ENCODE measurements around the gene PJA2.
"Not testable (repeated sequence)": the region's sequence is repeated elsewhere in the genome, so short reads cannot be mapped to it uniquely, and the experiment has no call there.

The PJA2 gene, protein sequence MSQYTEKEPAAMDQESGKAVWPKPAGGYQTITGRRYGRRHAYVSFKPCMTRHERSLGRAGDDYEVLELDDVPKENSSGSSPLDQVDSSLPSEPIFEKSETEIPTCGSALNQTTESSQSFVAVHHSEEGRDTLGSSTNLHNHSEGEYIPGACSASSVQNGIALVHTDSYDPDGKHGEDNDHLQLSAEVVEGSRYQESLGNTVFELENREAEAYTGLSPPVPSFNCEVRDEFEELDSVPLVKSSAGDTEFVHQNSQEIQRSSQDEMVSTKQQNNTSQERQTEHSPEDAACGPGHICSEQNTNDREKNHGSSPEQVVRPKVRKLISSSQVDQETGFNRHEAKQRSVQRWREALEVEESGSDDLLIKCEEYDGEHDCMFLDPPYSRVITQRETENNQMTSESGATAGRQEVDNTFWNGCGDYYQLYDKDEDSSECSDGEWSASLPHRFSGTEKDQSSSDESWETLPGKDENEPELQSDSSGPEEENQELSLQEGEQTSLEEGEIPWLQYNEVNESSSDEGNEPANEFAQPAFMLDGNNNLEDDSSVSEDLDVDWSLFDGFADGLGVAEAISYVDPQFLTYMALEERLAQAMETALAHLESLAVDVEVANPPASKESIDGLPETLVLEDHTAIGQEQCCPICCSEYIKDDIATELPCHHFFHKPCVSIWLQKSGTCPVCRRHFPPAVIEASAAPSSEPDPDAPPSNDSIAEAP

GRCh38 chr5:109409844-109410388, at the start of gene PJA2:
PJA2 (minus strand) TSS chr5:109409974; CDS start chr5:109383433, 26,541 bp downstream.
- peak; percentile 91 to 95 for DNase-seq (ENCODE audit: low read depth in 2 of 2)

DNA sequence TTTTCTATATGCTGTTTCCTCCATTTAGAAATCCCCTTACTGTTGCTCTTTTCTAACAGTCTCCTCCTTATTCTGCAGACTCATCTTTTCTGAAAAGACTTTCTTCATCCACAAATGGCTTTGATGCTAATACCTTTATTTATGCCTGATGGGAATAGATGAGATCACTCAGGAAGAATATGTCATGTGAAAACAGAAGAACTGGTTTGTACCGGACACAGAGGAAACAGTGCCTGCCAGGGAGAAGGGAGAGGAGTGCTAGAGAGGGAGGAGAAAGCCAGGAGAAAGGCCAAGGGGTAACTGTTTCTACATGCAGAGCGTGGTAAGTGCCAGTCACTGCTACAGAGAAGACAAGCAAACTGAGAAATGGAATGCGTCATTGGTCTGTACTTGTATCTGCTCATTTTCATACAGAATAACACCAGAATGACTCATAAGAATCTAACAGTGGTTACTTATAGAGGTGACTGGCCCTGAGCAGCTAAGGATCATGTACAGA, 45.9 kb upstream of the PJA2 start:
- DNase-seq (ENCODE audit: low read depth in 2 of 2) = no peak

DNA sequence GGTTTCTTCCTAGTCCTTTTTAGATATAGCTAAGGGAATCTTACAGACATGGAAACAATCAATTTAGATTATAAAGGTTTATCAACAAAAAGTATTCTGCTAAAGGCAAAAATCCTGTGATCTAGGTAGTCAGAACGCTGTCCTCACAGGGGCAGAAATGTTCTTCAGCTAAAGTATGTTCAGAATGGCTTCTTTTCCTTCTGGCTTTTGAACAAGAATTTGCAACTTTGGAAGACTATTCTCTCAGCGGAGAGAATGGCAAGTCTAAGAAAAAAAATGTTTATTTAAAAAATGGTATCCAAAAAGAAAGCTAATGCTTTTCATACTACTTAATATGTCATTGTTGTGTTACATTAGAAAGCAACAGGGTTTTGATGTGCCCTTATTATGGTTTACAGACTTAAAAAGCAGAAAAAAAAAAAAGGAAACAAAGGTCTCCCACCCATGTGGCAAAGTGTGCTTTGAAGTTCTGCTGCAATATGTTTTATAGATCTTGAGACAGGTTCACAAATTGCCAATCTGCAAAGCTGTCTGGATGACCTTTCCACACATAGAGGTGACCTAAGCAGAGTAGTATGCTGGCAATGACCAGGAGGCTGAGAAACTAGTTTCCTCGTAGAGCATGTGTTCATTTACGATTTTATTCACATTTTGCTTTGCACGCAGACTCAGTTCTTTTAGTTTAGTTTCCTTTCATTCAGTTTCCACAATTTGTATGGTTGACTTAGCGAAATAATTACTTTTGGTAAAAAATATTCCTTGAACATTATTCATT, 45.1 kb upstream of the PJA2 start:
- DNase-seq (ENCODE audit: low read depth in 2 of 2) = no peak

DNA sequence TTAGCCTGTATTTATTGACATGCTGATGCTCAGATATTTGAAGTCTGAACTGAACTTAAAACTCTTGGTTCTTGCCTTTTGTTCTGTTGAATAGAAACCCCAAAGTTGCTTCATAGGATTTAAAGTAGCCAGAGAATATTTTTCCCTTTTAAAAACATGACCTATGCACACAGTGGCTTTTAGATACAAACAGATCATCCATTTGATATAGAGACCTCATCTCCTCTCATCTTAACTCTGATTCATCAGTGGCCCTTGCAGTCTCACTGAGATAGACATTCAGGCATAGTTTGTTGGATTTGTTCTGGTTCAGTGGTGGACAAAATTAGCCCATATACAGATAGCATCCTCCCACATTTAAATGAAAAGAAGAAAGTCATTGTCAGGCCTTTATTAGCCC, 43.5 kb upstream of the PJA2 start:
- DNase-seq (ENCODE audit: low read depth in 2 of 2) = no peak

DNA sequence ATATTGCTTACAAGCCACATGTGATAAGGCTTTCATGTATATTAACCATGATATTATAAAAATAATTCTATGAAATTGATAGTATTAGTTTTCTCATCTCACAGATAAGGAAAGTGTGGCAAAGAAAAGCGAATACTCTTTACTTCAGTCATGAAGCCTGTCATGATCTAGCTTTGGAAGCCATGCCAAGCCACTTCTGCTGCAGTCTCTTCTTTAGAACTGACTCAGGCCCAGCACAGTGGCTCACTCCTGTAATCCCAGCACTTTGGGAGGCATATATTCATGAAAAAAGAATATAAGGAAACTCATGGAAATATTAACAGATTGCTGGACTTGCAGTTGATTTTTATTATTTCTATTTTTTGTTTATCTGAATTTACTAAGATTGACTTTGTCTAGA, 42.9 kb upstream of the PJA2 start:
- no peak for DNase-seq (ENCODE audit: low read depth in 2 of 2)

GRCh38 chr5:109451146-109451545, 41.4 kb upstream of the PJA2 start:
- DNase-seq (ENCODE audit: low read depth in 2 of 2) = no peak

- DNase-seq (ENCODE audit: low read depth in 2 of 2) = no peak
Measured at GRCh38 chr5:109450129-109450877, 40.5 kb upstream of the PJA2 start.

GRCh38 chr5:109448838-109449237, 39.1 kb upstream of the PJA2 start:
- DNase-seq (ENCODE audit: low read depth in 2 of 2) = no peak

DNA sequence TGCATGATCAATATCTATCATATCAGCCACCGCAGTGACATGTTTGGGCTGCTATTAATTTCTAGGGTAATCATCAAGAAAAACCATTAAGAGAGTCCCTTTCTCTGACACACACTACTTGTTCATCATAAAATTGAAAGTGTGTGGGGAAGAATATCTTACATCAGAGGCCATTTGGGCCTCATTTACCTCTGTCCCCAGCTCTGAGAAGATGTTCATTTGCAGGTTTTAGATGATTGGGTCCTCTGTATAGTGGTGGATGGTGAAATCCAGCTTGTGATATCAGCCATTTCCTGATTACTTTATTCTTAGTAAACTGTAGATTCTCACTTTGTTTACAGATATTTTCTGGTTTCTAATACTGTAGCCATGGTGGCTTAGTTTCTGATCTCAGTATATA, 29.8 kb upstream of the PJA2 start:
- no peak for DNase-seq (ENCODE audit: low read depth in 2 of 2)

DNA sequence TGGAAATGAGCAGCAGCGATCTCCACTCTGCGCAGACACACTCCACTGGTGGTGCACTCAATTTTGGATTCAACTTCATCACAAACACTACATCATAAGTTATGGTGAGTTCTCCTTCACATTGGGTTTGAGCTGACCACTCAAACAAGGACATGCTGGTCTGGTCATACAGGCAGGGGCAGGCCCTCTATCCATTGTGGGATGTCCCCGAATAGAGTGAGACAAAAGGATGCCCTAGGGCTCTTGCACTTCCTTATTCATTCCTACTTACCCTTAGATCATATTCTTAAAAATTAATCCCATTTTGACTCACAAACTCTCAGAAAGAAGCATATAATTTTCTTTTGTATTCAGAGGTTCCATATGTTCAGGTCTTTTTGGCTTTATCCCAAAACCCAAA, 16.3 kb upstream of the PJA2 start:
- DNase-seq (ENCODE audit: low read depth in 2 of 2) = no peak

GRCh38 chr5:109425521-109425920, 15.7 kb upstream of the PJA2 start:
- DNase-seq (ENCODE audit: low read depth in 2 of 2) = not testable (repeated sequence)

- no peak for DNase-seq (ENCODE audit: low read depth in 2 of 2)
Measured at GRCh38 chr5:109421956-109422355, 12.2 kb upstream of the PJA2 start.

DNA sequence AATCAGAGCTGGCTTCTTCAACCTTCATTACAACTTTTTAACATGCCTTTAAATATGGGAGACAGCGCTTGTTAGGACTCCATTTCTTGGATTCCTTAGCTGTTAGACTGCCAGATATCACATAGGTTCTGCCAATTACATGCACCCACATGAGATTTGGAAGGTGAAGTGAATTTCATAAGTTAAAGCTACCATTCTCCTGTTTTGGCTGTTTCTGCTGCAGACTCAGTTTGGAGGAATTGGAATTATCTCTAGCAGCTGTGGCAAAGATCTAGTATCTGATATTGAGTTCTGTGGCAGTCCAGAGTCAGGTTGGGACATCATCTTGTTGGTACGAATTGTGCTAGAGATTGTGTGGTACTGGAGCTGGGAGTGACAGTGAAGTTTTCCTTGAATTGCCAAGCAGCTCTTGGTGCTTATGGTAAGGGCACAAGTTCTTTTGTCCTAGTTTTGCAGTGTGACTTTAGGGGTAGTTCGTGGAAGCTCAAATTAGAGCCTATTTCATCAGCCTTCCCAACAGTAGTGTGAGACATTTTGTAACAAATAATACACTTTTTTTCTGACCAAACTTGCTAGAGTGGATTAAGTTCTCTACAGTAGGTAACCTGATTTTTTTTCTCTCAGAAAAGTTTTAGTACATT, 9.1 kb upstream of the PJA2 start:
- no peak for DNase-seq (ENCODE audit: low read depth in 2 of 2)

DNA sequence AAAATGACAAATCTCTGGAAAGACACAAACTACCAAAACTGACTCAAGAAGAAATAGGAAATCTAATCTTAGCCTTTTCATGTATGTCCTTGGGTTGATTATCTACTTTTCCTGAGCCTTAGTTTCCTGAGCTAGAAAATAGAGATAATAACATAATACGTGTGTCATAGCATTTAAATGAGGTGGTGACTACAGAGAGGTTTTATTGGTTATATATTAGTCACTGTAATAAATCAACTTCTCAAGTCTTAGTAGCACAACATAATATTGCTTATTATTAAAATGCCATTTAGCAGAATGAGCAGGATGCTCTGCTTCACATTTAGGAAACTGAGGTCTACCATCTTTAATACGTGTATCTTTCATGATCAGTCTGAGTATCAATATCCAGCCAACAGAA, 7.1 kb upstream of the PJA2 start:
- no peak for DNase-seq (ENCODE audit: low read depth in 2 of 2)

DNA sequence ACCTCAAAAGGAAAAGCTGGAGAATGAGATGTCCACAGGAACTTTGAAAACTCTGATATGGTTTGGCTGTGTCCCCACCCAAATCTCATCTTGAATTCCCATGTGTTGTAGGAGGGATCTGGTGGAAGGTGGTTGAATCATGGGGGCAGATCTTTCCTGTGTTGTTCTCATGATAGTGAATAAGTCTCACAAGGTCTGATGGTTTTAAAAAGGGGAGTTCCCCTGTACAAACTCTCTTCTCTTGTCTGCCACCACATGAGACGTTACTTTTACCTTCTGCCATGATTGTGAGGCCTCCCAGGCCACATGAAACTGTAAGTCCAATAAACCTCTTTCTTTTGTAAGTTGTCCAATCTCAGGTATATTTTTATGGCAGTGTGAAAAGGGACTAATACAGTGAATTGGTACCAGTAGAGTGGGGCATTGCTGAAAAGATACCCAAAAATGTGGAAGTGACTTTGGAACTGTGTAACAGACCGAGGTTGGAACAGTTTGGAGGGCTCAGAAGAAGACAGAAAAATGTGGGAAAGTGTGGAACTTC, 4.2 kb upstream of the PJA2 start:
- DNase-seq (ENCODE audit: low read depth in 2 of 2) = not testable (repeated sequence)

- no peak for DNase-seq (ENCODE audit: low read depth in 2 of 2)
Measured at GRCh38 chr5:109413458-109413857, 3.7 kb upstream of the PJA2 start.

DNA sequence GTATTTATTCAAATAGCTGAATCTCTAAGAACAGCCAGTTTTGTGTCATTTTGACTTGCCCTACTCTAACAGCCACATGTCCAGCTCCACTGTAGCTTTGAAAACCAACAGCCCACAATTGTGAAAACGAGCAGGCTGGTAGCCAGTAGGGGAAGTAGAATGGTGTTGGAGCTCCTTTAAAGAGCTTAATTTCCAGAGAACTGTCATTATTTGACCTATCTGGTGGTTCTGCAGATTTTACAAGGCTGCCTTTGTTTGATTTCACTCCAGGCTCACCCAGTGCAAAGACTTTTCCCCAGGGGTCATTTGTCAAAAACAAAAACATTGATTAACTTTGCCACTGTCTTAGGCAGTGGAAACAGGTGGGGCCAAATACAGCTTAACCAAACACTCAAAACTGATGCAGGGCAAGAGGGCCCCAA, 3.2 kb upstream of the PJA2 start:
- no peak for DNase-seq (ENCODE audit: low read depth in 2 of 2)

- DNase-seq (ENCODE audit: low read depth in 2 of 2) = no peak
Measured at GRCh38 chr5:109411627-109412026, 1.9 kb upstream of the PJA2 start.

DNA sequence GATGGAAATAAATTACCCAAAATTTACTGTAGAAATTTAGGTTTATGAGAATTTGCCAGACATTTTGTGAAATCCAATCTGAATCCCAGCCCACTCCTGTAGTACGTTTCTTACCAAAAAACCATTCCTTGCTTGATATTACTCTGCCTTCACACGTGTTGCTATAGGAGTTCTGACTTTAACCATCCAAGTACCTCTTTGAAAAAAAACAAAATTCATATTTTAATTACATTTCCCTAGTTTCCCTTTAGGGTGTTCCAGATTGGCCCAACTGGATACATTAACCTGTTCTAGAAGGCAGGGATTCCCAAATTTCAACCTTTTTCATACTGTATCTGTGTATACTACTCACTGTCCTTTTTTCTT, 1.4 kb upstream of the PJA2 start:
- no peak for DNase-seq (ENCODE audit: low read depth in 2 of 2)

GRCh38 chr5:109410389-109411148, 795 bp upstream of the PJA2 start:
- peak; percentile 7 to 16 for DNase-seq (ENCODE audit: low read depth in 2 of 2)
